H1 (cell line): ENCODE data around the gene PTGDS. TPM values are rescaled to one million over a fixed set of nuclear protein-coding genes. Genes with fewer than 3 reads are reported as not detected.

ENCODE experiments used
- CTCF ChIA-PET: fragments of 300-600 bp; sonication (Branson Sonifier 250); formaldehyde crosslinking; loops from one replicate; lab custom pipeline; 2021; ENCODE audit not compliant: partially characterized antibody; lab: Charles Lee
- POLR2A ChIA-PET: fragments of 300-600 bp; sonication (Branson Sonifier 250); formaldehyde crosslinking; loops from one replicate; lab custom pipeline; 2021; ENCODE audit warnings: inconsistent platforms; ENCODE audit not compliant: partially characterized antibody; lab: Charles Lee
- DNase-seq, 2 experiments: peaks; one replicate each; pipeline versions ENCODE4 v3.0.0 to v3.0.0-alpha.2; 2010 to 2022; ENCODE audit warnings: low spot score in 2 of 2, low read depth in 1 of 2, mixed read lengths in 1 of 2
- FAIRE-seq: peaks from 2 replicates; lab custom pipeline; 2011; peaks lifted over from hg19 to GRCh38; lab: Jason Lieb, UNC
- H2AFZ ChIP-seq: 2 replicates; pipeline ENCODE4 v1.8.1; 2012; ENCODE audit warnings: low read length, inconsistent platforms
- H2AK5ac ChIP-seq: 2 replicates; pipeline ENCODE4 v1.6.1; 2013; ENCODE audit warnings: low read depth, low read length
- H2BK120ac ChIP-seq: replicated peaks from 2 replicates; pipeline ENCODE3; 2013; ENCODE audit warnings: low read depth, low read length, inconsistent platforms
- H2BK12ac ChIP-seq: 2 replicates; pipeline ENCODE4 v1.6.1; 2013; ENCODE audit warnings: low read depth, low read length
- H2BK15ac ChIP-seq: 2 replicates; pipeline ENCODE4 v1.6.1; 2013; ENCODE audit warnings: low read length
- H2BK20ac ChIP-seq: 2 replicates; pipeline ENCODE4 v1.6.1; 2013; ENCODE audit warnings: low read length
- H2BK5ac ChIP-seq: 2 replicates; pipeline ENCODE4 v1.6.1; 2013; ENCODE audit warnings: low read depth, low read length
- H3K14ac ChIP-seq: 2 replicates; pipeline ENCODE4 v1.6.1; 2013; ENCODE audit warnings: inconsistent platforms; ENCODE audit not compliant: insufficient read length
- H3K18ac ChIP-seq: 2 replicates; pipeline ENCODE4 v1.6.1; 2013; ENCODE audit warnings: low read length; ENCODE audit errors: extremely low read depth
- H3K23ac ChIP-seq: 2 replicates; pipeline ENCODE4 v1.6.1; 2013; ENCODE audit warnings: inconsistent platforms; ENCODE audit not compliant: insufficient read length
- H3K23me2 ChIP-seq: 2 replicates; pipeline ENCODE4 v1.6.1; 2013; ENCODE audit warnings: low read depth, low read length
- H3K27ac ChIP-seq: 2 replicates; pipeline ENCODE4 v1.6.1; 2011; ENCODE audit warnings: low read depth, low read length, inconsistent platforms
- H3K27me3 ChIP-seq, 4 experiments: replicated peaks in 1 of 4; 1 replicate in 1 of 4; 2 replicates in 3 of 4; pipeline versions ENCODE4 v1.6.1 to v1.8.1; 2011 to 2013; ENCODE audit warnings: low read length in 3 of 4, mild to moderate bottlenecking in 3 of 4, inconsistent platforms in 2 of 4, mixed read lengths in 2 of 4, moderate library complexity in 1 of 4; ENCODE audit not compliant: control insufficient read depth in 3 of 4, insufficient read depth in 3 of 4; ENCODE audit errors: extremely low read depth in 1 of 4
- H3K36me3 ChIP-seq, 4 experiments: 2 replicates each; pipeline versions ENCODE4 v1.6.1 to v1.8.1; 2011 to 2013; ENCODE audit warnings: mild to moderate bottlenecking in 4 of 4, low read length in 3 of 4, moderate library complexity in 2 of 4, control low read depth in 1 of 4, inconsistent platforms in 1 of 4; ENCODE audit not compliant: insufficient read depth in 4 of 4, control insufficient read depth in 2 of 4
- H3K4ac ChIP-seq: replicated peaks from 2 replicates; pipeline ENCODE3; 2013; ENCODE audit warnings: low read length, low read depth, mixed read lengths, inconsistent platforms; ENCODE audit not compliant: insufficient read length
- H3K4me1 ChIP-seq, 4 experiments: replicated peaks in 1 of 4; 1 replicate in 1 of 4; 2 replicates in 3 of 4; pipeline versions ENCODE4 v1.6.1 to v1.8.1; 2011 to 2013; ENCODE audit warnings: low read length in 3 of 4, inconsistent platforms in 2 of 4, mixed read lengths in 1 of 4; ENCODE audit not compliant: insufficient read depth in 4 of 4, control insufficient read depth in 3 of 4
- H3K4me2 ChIP-seq, 2 experiments: 2 replicates each; pipeline versions ENCODE4 v1.6.1 to v1.8.1; 2011 to 2013; ENCODE audit warnings: low read depth in 2 of 2, low read length in 2 of 2, control low read depth in 1 of 2, inconsistent platforms in 1 of 2, mild to moderate bottlenecking in 1 of 2; ENCODE audit not compliant: insufficient read depth in 1 of 2
- H3K4me3 ChIP-seq, 4 experiments: fragments of 200-600, 300-600 bp in 1 of 4; sonication (generic), shearing (Covaris generic), sonication (Bioruptor Twin) in 1 of 4; 2 replicates each; pipeline versions ENCODE4 v1.5.1 to v1.8.1; 2011 to 2016; ENCODE audit warnings: low read length in 4 of 4, low read depth in 3 of 4, control low read depth in 2 of 4, inconsistent platforms in 2 of 4, mild to moderate bottlenecking in 2 of 4, mixed read lengths in 1 of 4, moderate library complexity in 1 of 4; ENCODE audit not compliant: insufficient read depth in 2 of 4; ENCODE audit errors: extremely low read depth in 1 of 4
- H3K56ac ChIP-seq: replicated peaks from 2 replicates; pipeline ENCODE3; 2013; ENCODE audit warnings: low read depth, mild to moderate bottlenecking, mixed read lengths, low read length, inconsistent platforms; ENCODE audit not compliant: insufficient read length
- H3K79me1 ChIP-seq: 2 replicates; pipeline ENCODE4 v1.6.1; 2013; ENCODE audit warnings: low read depth, low read length, control low read depth
- H3K79me2 ChIP-seq, 2 experiments: 2 replicates each; pipeline versions ENCODE4 v1.6.1 to v1.8.1; 2012 to 2013; ENCODE audit warnings: low read length in 2 of 2, mild to moderate bottlenecking in 2 of 2, inconsistent platforms in 1 of 2; ENCODE audit not compliant: insufficient read depth in 2 of 2, control insufficient read depth in 1 of 2
- H3K9ac ChIP-seq, 4 experiments: replicated peaks in 1 of 4; 1 replicate in 1 of 4; 2 replicates in 3 of 4; pipeline versions ENCODE4 v1.6.1 to v1.8.1; 2011 to 2013; ENCODE audit warnings: low read depth in 3 of 4, low read length in 3 of 4, control low read depth in 2 of 4, mild to moderate bottlenecking in 2 of 4, moderate library complexity in 2 of 4, inconsistent platforms in 1 of 4; ENCODE audit errors: extremely low read depth in 1 of 4
- H3K9me3 ChIP-seq, 2 experiments: 2 replicates each; pipeline versions ENCODE4 v1.6.1 to v1.8.1; 2012 to 2013; ENCODE audit warnings: mild to moderate bottlenecking in 2 of 2, moderate library complexity in 2 of 2, control low read depth in 1 of 2, inconsistent platforms in 1 of 2, low read depth in 1 of 2, low read length in 1 of 2, mixed read lengths in 1 of 2; ENCODE audit not compliant: insufficient read depth in 2 of 2
- H4K20me1 ChIP-seq, 2 experiments: replicated peaks in 1 of 2; 2 replicates each; pipeline versions ENCODE3 to v1.8.1; 2011 to 2013; ENCODE audit warnings: inconsistent platforms in 2 of 2, low read length in 2 of 2, mild to moderate bottlenecking in 1 of 2; ENCODE audit not compliant: insufficient read depth in 2 of 2, control insufficient read depth in 1 of 2
- H4K5ac ChIP-seq: 2 replicates; pipeline ENCODE4 v1.6.1; 2013; ENCODE audit warnings: low read length, low read depth, mixed read lengths, inconsistent platforms; ENCODE audit not compliant: insufficient read length
- H4K8ac ChIP-seq: 2 replicates; pipeline ENCODE4 v1.8.0; 2013; ENCODE audit warnings: mild to moderate bottlenecking, moderate library complexity, low read length, inconsistent platforms; ENCODE audit not compliant: insufficient read depth; ENCODE audit errors: extremely low read depth
- H4K91ac ChIP-seq: replicated peaks from 2 replicates; pipeline ENCODE3; 2013; ENCODE audit warnings: low read length, mixed read lengths, inconsistent platforms; ENCODE audit not compliant: insufficient read length
- ATF2 ChIP-seq: IDR thresholded peaks from 2 replicates; pipeline ENCODE4 v1.6.1; 2012; ENCODE audit warnings: low read length, inconsistent platforms
- BRCA1 ChIP-seq: IDR thresholded peaks from 2 replicates; pipeline ENCODE4 v1.6.1; 2012; ENCODE audit warnings: low read depth, low read length, improper control_type of control experiment
- CBX5 ChIP-seq: fragments of 300-800, 300-1000 bp; sonication (generic); IDR thresholded peaks from 2 replicates; pipeline ENCODE4 v1.7.1; 2016; ENCODE audit warnings: antibody characterized with exemption, low read length, low read depth
- CTBP2 ChIP-seq: IDR thresholded peaks from 2 replicates; pipeline ENCODE4 v1.7.0; 2011; ENCODE audit warnings: borderline replicate concordance, mild to moderate bottlenecking, moderate library complexity, mixed read lengths, low read length; ENCODE audit not compliant: insufficient read depth, insufficient read length
- HDAC2 ChIP-seq, 2 experiments: fragments of 300-600 bp in 1 of 2; sonication (generic) in 1 of 2; IDR thresholded peaks; 2 replicates each; pipeline ENCODE4 v1.6.1; 2011 to 2012; ENCODE audit warnings: low read depth in 2 of 2, low read length in 2 of 2, mild to moderate bottlenecking in 2 of 2, moderate library complexity in 2 of 2, borderline replicate concordance in 1 of 2, inconsistent platforms in 1 of 2
- KDM1A ChIP-seq: fragments of 200-600, 300-600 bp; sonication (generic); IDR thresholded peaks from 2 replicates; pipeline ENCODE4 v1.7.1; 2016; ENCODE audit warnings: mild to moderate bottlenecking, low read length, borderline replicate concordance
- SIRT6 ChIP-seq: IDR thresholded peaks from one replicate; pipeline ENCODE4 v1.7.1; 2012; ENCODE audit warnings: low read length, inconsistent platforms
- SRF ChIP-seq: IDR thresholded peaks from 2 replicates; pipeline ENCODE4 v1.6.1; 2011; ENCODE audit warnings: mild to moderate bottlenecking, low read depth, low read length, moderate library complexity
- WGBS, 2 experiments: shearing (Covaris generic) in 1 of 2; methylation state at CpG; one replicate each; pipeline versions ENCODE4 v1.1.6 to v1.1.7; 2013 to 2015; ENCODE audit warnings: low lambda C conversion rate in 2 of 2, mixed read lengths in 2 of 2, inconsistent platforms in 1 of 2, low coverage in 1 of 2, missing lambda C conversion rate in 1 of 2; ENCODE audit not compliant: insufficient replicate concordance in 2 of 2, insufficient coverage in 1 of 2, insufficient read length in 1 of 2; ENCODE audit errors: extremely low coverage in 1 of 2, missing lambda C conversion rate in 1 of 2; 5-methylcytosine and 5-hydroxymethylcytosine counted together
- polyA plus RNA-seq, 7 experiments: library from polyadenylated mRNA; depleted of rRNA in 3 of 7; stranded (reverse) in 5 of 7; unstranded in 2 of 7; fragments of >200 nt in 5 of 7; fragments of 200-250 nt in 2 of 7; gene quantifications; 1 replicate in 5 of 7; 2 replicates in 1 of 7; 4 replicates in 1 of 7; pipeline versions ENCODE4 v1.2.1 to v1.2.3, GENCODE V29; 2011 to 2013; ENCODE audit warnings: missing spikeins in 2 of 7, mixed read lengths in 2 of 7
- total RNA-seq: library from RNA; stranded (reverse); fragmentation: NEBNext Ultra II Directional; extraction: Animal tissue kit (Norgen Biotek cat#: 25700); gene quantifications from 2 replicates; pipeline ENCODE4 v1.2.1, GENCODE V29; 2021
- TF ChIP-seq, protein P1 (sequence below): IDR thresholded peaks from 2 replicates; pipeline ENCODE4 v1.6.1; 2011; ENCODE audit warnings: low read length, improper control_type of control experiment

The PTGDS gene
- total and polyA plus RNA-seq, 2 of the 8 experiments (the other 6 are each of a cell fraction or from before 2014, with no cell fraction given), result 1.7 to 2.3 TPM

DNA sequence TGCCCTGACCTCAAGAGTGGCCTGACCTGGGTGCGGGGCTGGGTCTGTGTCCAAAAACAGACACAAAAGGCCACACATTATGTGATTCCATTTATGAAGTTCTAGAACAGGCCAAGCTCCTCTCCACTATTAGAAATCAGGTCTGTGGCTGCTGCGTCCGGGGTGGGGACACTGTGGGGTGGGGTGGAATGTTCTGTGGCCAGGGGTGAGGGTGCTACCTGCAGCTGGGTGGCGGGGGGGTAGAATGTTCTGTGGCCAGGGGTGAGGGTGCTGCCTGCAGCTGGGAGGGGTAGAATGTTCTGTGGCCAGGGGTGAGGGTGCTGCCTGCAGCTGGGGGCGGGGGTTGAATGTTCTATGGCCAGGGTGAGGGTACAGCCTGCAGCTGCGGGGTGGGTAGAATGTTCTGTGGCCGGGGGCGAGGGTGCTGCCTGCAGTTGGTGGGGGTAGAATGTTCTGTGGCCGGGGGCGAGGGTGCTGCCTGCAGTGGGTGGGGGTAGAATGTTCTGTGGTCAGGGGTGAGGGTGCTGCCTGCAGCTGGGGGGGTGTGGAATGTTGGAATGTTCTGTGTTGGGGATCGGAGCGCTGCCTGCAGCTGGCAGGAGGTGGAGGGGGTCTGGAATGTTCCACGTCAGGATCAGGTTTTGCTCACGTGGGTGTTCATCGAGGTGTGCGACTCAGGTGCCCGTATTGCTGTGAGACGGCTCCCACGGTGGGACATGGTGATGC lies 16.9 kb upstream of the PTGDS start:
- Histone ChIP-seq H3K23me2 (peaks cover 12% of the 10 kb centered on the region; the same call in 1 of the 2 replicates), H3K4ac (no peak overlapping the region), H3K4me1 (peaks cover 0 to 3% (median under 1%) of the 10 kb centered on the region in 4 experiments; a peak in 3 of 7 replicates), H4K20me1 (peaks cover 0 to 6% of the 10 kb centered on the region in 2 experiments), H3K4me3 (no peak overlapping the region), H3K9ac (no peak overlapping the region), H2BK20ac (no peak overlapping the region), H3K23ac (no peak overlapping the region), H3K79me1 (no peaks in the 10 kb centered on the region; the same call in 1 of the 2 replicates), H3K4me2 (no peak overlapping the region), H3K9me3 (no peaks in the 10 kb centered on the region), H2AFZ (no peak overlapping the region), H3K36me3 (no peaks in the 10 kb centered on the region), H2BK15ac (no peak overlapping the region), H3K27me3 (no peaks in the 10 kb centered on the region), H2AK5ac (no peak overlapping the region), H3K56ac (no peak overlapping the region), H3K18ac (no peak overlapping the region), H4K8ac (peak overlapping the region; percentile 89), H2BK5ac (no peak overlapping the region), H3K27ac (no peak overlapping the region), H3K79me2 (no peaks in the 10 kb centered on the region), H4K91ac (no peak overlapping the region), H3K14ac (no peak overlapping the region), H2BK120ac (no peak overlapping the region), H4K5ac (no peak overlapping the region), H2BK12ac (no peak overlapping the region)
- WGBS, 2 experiments, result 90% methylated on average over 14 of the region's 19 CpGs; no CpG with 5 or more reads in 1 of the 2 experiments
- CTCF ChIA-PET, result interaction anchor here (1.2 to 5.6 kb wide), 4 partner anchors 12 to 107 kb away, joined by 6 to 32 read pairs (median 18); partner anchors contain the start of gene PTGDS
- DNase-seq (no peak), FAIRE-seq (no peak)
- POLR2A ChIA-PET, result interaction anchor here (1.2 kb wide), 1 partner anchor 113 kb away, joined by 3 read pairs; no protein-coding TSS in a partner anchor
- TF ChIP-seq, protein P1, sequence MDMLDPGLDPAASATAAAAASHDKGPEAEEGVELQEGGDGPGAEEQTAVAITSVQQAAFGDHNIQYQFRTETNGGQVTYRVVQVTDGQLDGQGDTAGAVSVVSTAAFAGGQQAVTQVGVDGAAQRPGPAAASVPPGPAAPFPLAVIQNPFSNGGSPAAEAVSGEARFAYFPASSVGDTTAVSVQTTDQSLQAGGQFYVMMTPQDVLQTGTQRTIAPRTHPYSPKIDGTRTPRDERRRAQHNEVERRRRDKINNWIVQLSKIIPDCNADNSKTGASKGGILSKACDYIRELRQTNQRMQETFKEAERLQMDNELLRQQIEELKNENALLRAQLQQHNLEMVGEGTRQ, result no peak
- TF ChIP-seq SRF (no peak), KDM1A (no peak), CBX5 (no peak), BRCA1 (no peak), HDAC2 (IDR thresholded peaks at IDR 0.05; ENCODE audit: borderline replicate concordance in 1 of 2, low read depth in 2 of 2, low read length in 2 of 2) (no peak), ATF2 (no peak), CTBP2 (no peak), SIRT6 (no peak)
